ENCODE measurements around the gene AIG1. TPM values are rescaled to one million over a fixed set of nuclear protein-coding genes. Genes with fewer than 3 reads are reported as not detected.

AIG1 gene
- polyA plus RNA-seq, 1 of the 3 experiments (the other 2 are of a cell fraction) = 36.8 TPM

GRCh38 chr6:143174516-143174915, 113.8 kb downstream of the AIG1 start:
- DNase-seq = no peak
- H3K9ac ChIP-seq = no peak overlapping the region
- H4K20me1 ChIP-seq (ENCODE audit: insufficient read depth) = no peaks in the 10 kb centered on the region
- CTCF ChIA-PET = no interaction called here
- no peaks in the 10 kb centered on the region for H3K27me3 ChIP-seq (ENCODE audit: insufficient read depth)
- POLR2A ChIA-PET = no interaction called here
- H3K79me2 ChIP-seq (ENCODE audit: insufficient read depth) = no peaks in the 10 kb centered on the region
- no peaks in the 10 kb centered on the region for H3K9me2 ChIP-seq
- H3K4me2 ChIP-seq = no peak overlapping the region
- H3K27ac ChIP-seq (ENCODE audit: low read depth in 2 of 2, low read length in 1 of 2) = no peak overlapping the region
- TF ChIP-seq REST (IDR thresholded peaks at IDR 0.05; ENCODE audit: low read depth, low read length) = no peak
- peaks cover 0 to 16% of the 10 kb centered on the region in 2 experiments for H3K36me3 ChIP-seq (replicated peaks in 1 of 2; ENCODE audit: control insufficient read depth in 1 of 2, insufficient read depth in 2 of 2, low read length in 1 of 2)
- H3K4me1 ChIP-seq (ENCODE audit: control insufficient read depth in 1 of 2, insufficient read depth in 2 of 2, low read depth in 1 of 2, low read length in 1 of 2) = peaks cover 0 to 8% of the 10 kb centered on the region in 2 experiments; a peak in 1 of 4 replicates
- peaks cover 4% of the 10 kb centered on the region for H3F3A ChIP-seq (replicated peaks; ENCODE audit: insufficient read depth)
- H3K4me3 ChIP-seq (ENCODE audit: low read depth in 2 of 2, low read length in 1 of 2) = no peak overlapping the region
- H2AFZ ChIP-seq (ENCODE audit: low read depth) = no peak overlapping the region
- peaks cover 8% of the 10 kb centered on the region; the same call in 1 of the 2 replicates for H3K9me3 ChIP-seq

GRCh38 chr6:143174951-143175350, 114.3 kb downstream of the AIG1 start:
- H2AFZ ChIP-seq (ENCODE audit: low read depth) = no peak overlapping the region
- H3K4me2 ChIP-seq = no peak overlapping the region
- H3K9me3 ChIP-seq = peaks cover 8% of the 10 kb centered on the region; the same call in 1 of the 2 replicates
- H4K20me1 ChIP-seq (ENCODE audit: insufficient read depth) = no peaks in the 10 kb centered on the region
- no peak overlapping the region for H3K27ac ChIP-seq (ENCODE audit: low read depth in 2 of 2, low read length in 1 of 2)
- POLR2A ChIA-PET = no interaction called here
- no peaks in the 10 kb centered on the region for H3K79me2 ChIP-seq (ENCODE audit: insufficient read depth)
- no peaks in the 10 kb centered on the region for H3K9me2 ChIP-seq
- H3K4me1 ChIP-seq (ENCODE audit: control insufficient read depth in 1 of 2, insufficient read depth in 2 of 2, low read depth in 1 of 2, low read length in 1 of 2) = peaks cover 0 to 9% of the 10 kb centered on the region in 2 experiments; a peak in 2 of 4 replicates
- no peaks in the 10 kb centered on the region for H3K27me3 ChIP-seq (ENCODE audit: insufficient read depth)
- peaks cover 0 to 15% of the 10 kb centered on the region in 2 experiments for H3K36me3 ChIP-seq (replicated peaks in 1 of 2; ENCODE audit: control insufficient read depth in 1 of 2, insufficient read depth in 2 of 2, low read length in 1 of 2)
- no peak for DNase-seq
- CTCF ChIA-PET = no interaction called here
- no peak overlapping the region for H3K9ac ChIP-seq
- no peak overlapping the region for H3K4me3 ChIP-seq (ENCODE audit: low read depth in 2 of 2, low read length in 1 of 2)
- H3F3A ChIP-seq (replicated peaks; ENCODE audit: insufficient read depth) = peaks cover 4% of the 10 kb centered on the region
- 89% methylated on average over 1 of the region's 1 CpG for WGBS (ENCODE audit: low lambda C conversion rate)
- no peak for TF ChIP-seq RFX5 (IDR thresholded peaks at IDR 0.05; ENCODE audit: low read length)
- no peak for TF ChIP-seq NFIC (IDR thresholded peaks at IDR 0.05; ENCODE audit: borderline replicate concordance)
- no peak for TF ChIP-seq MEF2A (IDR thresholded peaks at IDR 0.05; ENCODE audit: borderline replicate concordance, low read depth)

- Histone ChIP-seq H3K9me2 (no peaks in the 10 kb centered on the region), H3K4me2 (no peak overlapping the region), H4K20me1 (ENCODE audit: insufficient read depth) (no peaks in the 10 kb centered on the region), H2AFZ (ENCODE audit: low read depth) (no peak overlapping the region), H3K9ac (no peak overlapping the region), H3K4me3 (ENCODE audit: low read depth in 2 of 2, low read length in 1 of 2) (no peak overlapping the region), H3K27me3 (ENCODE audit: insufficient read depth) (no peaks in the 10 kb centered on the region), H3K79me2 (ENCODE audit: insufficient read depth) (no peaks in the 10 kb centered on the region), H3F3A (replicated peaks; ENCODE audit: insufficient read depth) (peaks cover 11% of the 10 kb centered on the region), H3K9me3 (peaks cover 8% of the 10 kb centered on the region; the same call in 1 of the 2 replicates), H3K4me1 (ENCODE audit: control insufficient read depth in 1 of 2, insufficient read depth in 2 of 2, low read depth in 1 of 2, low read length in 1 of 2) (peaks cover 0 to 13% of the 10 kb centered on the region in 2 experiments; a peak in 2 of 4 replicates), H3K36me3 (replicated peaks in 1 of 2; ENCODE audit: control insufficient read depth in 1 of 2, insufficient read depth in 2 of 2, low read length in 1 of 2) (peaks cover 0 to 15% of the 10 kb centered on the region in 2 experiments), H3K27ac (ENCODE audit: low read depth in 2 of 2, low read length in 1 of 2) (no peak overlapping the region)
- 87% methylated on average over 8 of the region's 12 CpGs for WGBS (ENCODE audit: low lambda C conversion rate)
- no peak for DNase-seq
- ChIA-PET POLR2A (no interaction called here), CTCF (interaction anchor here (1.0 to 1.7 kb wide), 2 partner anchors 26 to 251 kb away, joined by 3 to 4 read pairs; no protein-coding TSS in a partner anchor)
- TF ChIP-seq MEF2A (IDR thresholded peaks at IDR 0.05; ENCODE audit: borderline replicate concordance, low read depth) = no peak
- TF ChIP-seq MXI1 (IDR thresholded peaks at IDR 0.05; ENCODE audit: low read depth, low read length) = no peak
- no peak for TF ChIP-seq TCF12 (IDR thresholded peaks at IDR 0.05)
- TF ChIP-seq RCOR1 (IDR thresholded peaks at IDR 0.05; ENCODE audit: low read length) = no peak
- TF ChIP-seq CTCF (IDR thresholded peaks at IDR 0.05) = 0 out of 2 replicates have a peak, but pooled peaks have one; percentile 22
- TF ChIP-seq ELF1 (IDR thresholded peaks at IDR 0.05) = no peak
Measured at GRCh38 chr6:143176090-143177021, 115.7 kb downstream of the AIG1 start.
